ENCODE data around the gene BANF2. TPM values are rescaled to one million over a fixed set of nuclear protein-coding genes. Genes with fewer than 3 reads are reported as not detected.
A peak's percentile ranks its signal among the peaks of the same experiment; 100 is the strongest.

Gene BANF2
- polyA plus RNA-seq, 1 donor from 2014 or later: not detected

GRCh38 chr20:17674722-17675518 lies 24.8 kb upstream of the BANF2 start:
- H3K9me3 Mint-ChIP-seq: no peaks in the 10 kb centered on the region
- H3K27me3 Mint-ChIP-seq: no peaks in the 10 kb centered on the region
- H3K27ac Mint-ChIP-seq: no peak overlapping the region
- peaks cover 0 to 4% (median under 1%) of the 10 kb centered on the region in 3 donors for H3K4me1 Mint-ChIP-seq
- H3K4me3 Mint-ChIP-seq: no peak overlapping the region
- H3K36me3 Mint-ChIP-seq: no peaks in the 10 kb centered on the region

- Mint-ChIP-seq H3K4me3 (peak overlapping the region in 2 of 4 donors; percentile 53 to 58), H3K9me3 (no peaks in the 10 kb centered on the region), H3K27me3 (no peaks in the 10 kb centered on the region), H3K4me1 (peaks cover 0 to 4% (median 4%) of the 10 kb centered on the region in 3 donors), H3K36me3 (no peaks in the 10 kb centered on the region), H3K27ac (peak overlapping the region in 1 of 3 donors; percentile 20)
Measured at GRCh38 chr20:17675519-17676377, 24.0 kb upstream of the BANF2 start.

- Mint-ChIP-seq H3K4me1 (peaks cover 0 to 5% (median 0%) of the 10 kb centered on the region in 3 donors), H3K4me3 (peak overlapping the region in 1 of 4 donors; percentile 58), H3K27ac (no peak overlapping the region), H3K27me3 (no peaks in the 10 kb centered on the region), H3K9me3 (no peaks in the 10 kb centered on the region), H3K36me3 (no peaks in the 10 kb centered on the region)
Measured at GRCh38 chr20:17676378-17676759, 23.4 kb upstream of the BANF2 start.

- Mint-ChIP-seq H3K27me3 (no peaks in the 10 kb centered on the region), H3K4me3 (peak overlapping the region in 1 of 4 donors; percentile 50), H3K9me3 (no peaks in the 10 kb centered on the region), H3K36me3 (no peaks in the 10 kb centered on the region), H3K27ac (no peak overlapping the region), H3K4me1 (peaks cover 0 to 5% (median 0%) of the 10 kb centered on the region in 3 donors)
Measured at GRCh38 chr20:17676942-17677341, 22.8 kb upstream of the BANF2 start.

GRCh38 chr20:17678295-17678694 lies 21.5 kb upstream of the BANF2 start:
- H3K27ac Mint-ChIP-seq: no peak overlapping the region
- peak overlapping the region in 1 of 4 donors; percentile 50 for H3K4me3 Mint-ChIP-seq
- H3K4me1 Mint-ChIP-seq: peaks cover 2 to 9% (median 6%) of the 10 kb centered on the region in 3 donors
- H3K36me3 Mint-ChIP-seq: no peaks in the 10 kb centered on the region
- H3K9me3 Mint-ChIP-seq: no peaks in the 10 kb centered on the region
- no peaks in the 10 kb centered on the region for H3K27me3 Mint-ChIP-seq

- Mint-ChIP-seq H3K4me1 (peaks cover 2 to 9% (median 6%) of the 10 kb centered on the region in 3 donors), H3K27me3 (no peaks in the 10 kb centered on the region), H3K27ac (no peak overlapping the region), H3K4me3 (peak overlapping the region in 1 of 4 donors; percentile 91), H3K36me3 (no peaks in the 10 kb centered on the region), H3K9me3 (no peaks in the 10 kb centered on the region)
Measured at GRCh38 chr20:17678886-17679285, 20.9 kb upstream of the BANF2 start.

GRCh38 chr20:17679941-17680835 lies 19.6 kb upstream of the BANF2 start:
- Mint-ChIP-seq H3K36me3 (no peaks in the 10 kb centered on the region), H3K27me3 (peaks cover 5% of the 10 kb centered on the region), H3K9me3 (no peaks in the 10 kb centered on the region), H3K27ac (peak overlapping the region in 2 of 3 donors; percentile 50 to 78), H3K4me3 (peak overlapping the region; percentile 73 to 91 (median 90)), H3K4me1 (peaks cover 2 to 9% (median 6%) of the 10 kb centered on the region in 3 donors)

GRCh38 chr20:17680836-17681725 lies 18.7 kb upstream of the BANF2 start:
- H3K4me3 Mint-ChIP-seq: peak overlapping the region; percentile 73 to 91 (median 90)
- H3K27ac Mint-ChIP-seq: peak overlapping the region in 1 of 3 donors; percentile 78
- H3K27me3 Mint-ChIP-seq: peaks cover 6% of the 10 kb centered on the region
- peaks cover 0 to under 1% (median under 1%) of the 10 kb centered on the region in 3 donors for H3K9me3 Mint-ChIP-seq
- H3K36me3 Mint-ChIP-seq: no peaks in the 10 kb centered on the region
- H3K4me1 Mint-ChIP-seq: peaks cover 2 to 9% (median 6%) of the 10 kb centered on the region in 3 donors

GRCh38 chr20:17681726-17682102 lies 18.1 kb upstream of the BANF2 start:
- H3K36me3 Mint-ChIP-seq: no peaks in the 10 kb centered on the region
- H3K27ac Mint-ChIP-seq: peak overlapping the region in 1 of 3 donors; percentile 86
- peaks cover 0 to 5% (median 3%) of the 10 kb centered on the region in 3 donors for H3K9me3 Mint-ChIP-seq
- peaks cover 2 to 9% (median 6%) of the 10 kb centered on the region in 3 donors for H3K4me1 Mint-ChIP-seq
- H3K27me3 Mint-ChIP-seq: peaks cover 10% of the 10 kb centered on the region
- peak overlapping the region; percentile 86 to 94 (median 90) for H3K4me3 Mint-ChIP-seq

GRCh38 chr20:17682103-17682888 lies 17.5 kb upstream of the BANF2 start, which contains the start of gene RRBP1:
TSS of gene RRBP1 (minus strand) at chr20:17682242. CDS start at chr20:17660507, 21,735 bp downstream.
- Mint-ChIP-seq H3K9me3 (peaks cover 0 to 9% (median 3%) of the 10 kb centered on the region in 3 donors), H3K36me3 (no peaks in the 10 kb centered on the region), H3K27me3 (peaks cover 14% of the 10 kb centered on the region), H3K4me1 (peaks cover 2 to 9% (median 6%) of the 10 kb centered on the region in 3 donors), H3K4me3 (peak within 1 kb of the TSS; percentile 86 to 94 (median 90)), H3K27ac (peak within 1 kb of the TSS; percentile 24 to 90 (median 86))

GRCh38 chr20:17682889-17683198 lies 16.9 kb upstream of the BANF2 start:
- peak overlapping the region; percentile 84 to 94 (median 89) for H3K4me3 Mint-ChIP-seq
- no peaks in the 10 kb centered on the region for H3K36me3 Mint-ChIP-seq
- peak overlapping the region; percentile 24 to 86 (median 78) for H3K27ac Mint-ChIP-seq
- H3K27me3 Mint-ChIP-seq: peaks cover 18% of the 10 kb centered on the region
- H3K9me3 Mint-ChIP-seq: peaks cover 0 to 9% (median 3%) of the 10 kb centered on the region in 3 donors
- H3K4me1 Mint-ChIP-seq: peaks cover 2 to 9% (median 6%) of the 10 kb centered on the region in 3 donors

GRCh38 chr20:17683218-17684076 lies 16.3 kb upstream of the BANF2 start:
- Mint-ChIP-seq H3K36me3 (no peaks in the 10 kb centered on the region), H3K4me3 (peak overlapping the region in 3 of 4 donors; percentile 35 to 86 (median 55)), H3K27me3 (peaks cover 18% of the 10 kb centered on the region), H3K27ac (peak overlapping the region; percentile 24 to 53 (median 46)), H3K4me1 (peaks cover 2 to 9% (median 6%) of the 10 kb centered on the region in 3 donors), H3K9me3 (peaks cover 0 to 9% (median 3%) of the 10 kb centered on the region in 3 donors)

All from IgD-negative memory B cell (primary cell).